Measurements from ENCODE around the gene GSX2. TPM values are rescaled to one million over a fixed set of nuclear protein-coding genes. Genes with fewer than 3 reads are reported as not detected.

Gene GSX2
- polyA plus RNA-seq, 1 of the 3 experiments (the other 2 are of a cell fraction): 0.02 TPM

GRCh38 chr4:54103190-54103574 is 3.2 kb downstream of the GSX2 start (continued):
- TF ChIP-seq NFIC (IDR thresholded peaks at IDR 0.05; ENCODE audit: borderline replicate concordance) (no peak), SIN3A (IDR thresholded peaks at IDR 0.05; ENCODE audit: borderline replicate concordance, low read depth, low read length) (no peak), USF2 (IDR thresholded peaks at IDR 0.05; ENCODE audit: borderline replicate concordance, low read depth, low read length) (no peak), MEF2A (IDR thresholded peaks at IDR 0.05; ENCODE audit: borderline replicate concordance, low read depth) (no peak), ELF1 (IDR thresholded peaks at IDR 0.05) (no peak)

GRCh38 chr4:54104907-54105306 is 4.9 kb downstream of the GSX2 start:
- no peak overlapping the region for H3K4me3 ChIP-seq (ENCODE audit: low read depth in 2 of 2, low read length in 1 of 2)
- H4K20me1 ChIP-seq (ENCODE audit: insufficient read depth): no peaks in the 10 kb centered on the region
- H3K4me1 ChIP-seq (ENCODE audit: control insufficient read depth in 1 of 2, insufficient read depth in 2 of 2, low read depth in 1 of 2, low read length in 1 of 2): peaks cover 0 to 19% of the 10 kb centered on the region in 2 experiments; a peak in 1 of 4 replicates
- ChIA-PET POLR2A (no interaction called here), CTCF (interaction anchor here (0.7 kb wide), 1 partner anchor 112 kb away, joined by 3 read pairs; no protein-coding TSS in a partner anchor)
- H3K79me2 ChIP-seq (ENCODE audit: insufficient read depth): no peaks in the 10 kb centered on the region
- H3K9me3 ChIP-seq: no peaks in the 10 kb centered on the region
- H3K27me3 ChIP-seq (ENCODE audit: insufficient read depth): peaks cover 21% of the 10 kb centered on the region
- H2AFZ ChIP-seq (ENCODE audit: low read depth): no peak overlapping the region
- H3K9me2 ChIP-seq: no peaks in the 10 kb centered on the region
- no peak overlapping the region for H3K4me2 ChIP-seq
- 96% methylated on average over 1 of the region's 1 CpG for WGBS (ENCODE audit: low lambda C conversion rate)
- H3K36me3 ChIP-seq (replicated peaks in 1 of 2; ENCODE audit: control insufficient read depth in 1 of 2, insufficient read depth in 2 of 2, low read length in 1 of 2): no peaks in the 10 kb centered on the region
- H3K27ac ChIP-seq (ENCODE audit: low read depth in 2 of 2, low read length in 1 of 2): no peak overlapping the region
- no peaks in the 10 kb centered on the region for H3F3A ChIP-seq (replicated peaks; ENCODE audit: insufficient read depth)
- no peak for DNase-seq
- H3K9ac ChIP-seq: no peak overlapping the region
- TF ChIP-seq FOSL2 (IDR thresholded peaks at IDR 0.05; ENCODE audit: borderline replicate concordance, low read depth) (no peak), RAD21 (IDR thresholded peaks at IDR 0.05; ENCODE audit: low read length) (no peak), ZBTB33 (IDR thresholded peaks at IDR 0.05; ENCODE audit: borderline replicate concordance, low read depth) (no peak), REST (IDR thresholded peaks at IDR 0.05; ENCODE audit: low read depth, low read length) (no peak), MEF2A (IDR thresholded peaks at IDR 0.05; ENCODE audit: borderline replicate concordance, low read depth) (no peak), TEAD4 (IDR thresholded peaks at IDR 0.05; ENCODE audit: borderline replicate concordance, insufficient read depth) (no peak), RXRA (IDR thresholded peaks at IDR 0.05; ENCODE audit: borderline replicate concordance, low read depth) (no peak), POLR2AphosphoS5 (IDR thresholded peaks at IDR 0.05; ENCODE audit: low read depth, low read length) (no peak), USF2 (IDR thresholded peaks at IDR 0.05; ENCODE audit: borderline replicate concordance, low read depth, low read length) (no peak), SIN3A (IDR thresholded peaks at IDR 0.05; ENCODE audit: borderline replicate concordance, low read depth, low read length) (no peak), NRF1 (IDR thresholded peaks at IDR 0.05; ENCODE audit: low read depth, low read length) (no peak), PBX3 (IDR thresholded peaks at IDR 0.05) (no peak), TCF12 (IDR thresholded peaks at IDR 0.05) (no peak), USF1 (IDR thresholded peaks at IDR 0.05; ENCODE audit: borderline replicate concordance, low read depth) (no peak), SMC3 (IDR thresholded peaks at IDR 0.05; ENCODE audit: low read depth, low read length) (no peak), MXI1 (IDR thresholded peaks at IDR 0.05; ENCODE audit: low read depth, low read length) (no peak), IRF3 (IDR thresholded peaks at IDR 0.05; ENCODE audit: low read depth, low read length) (no peak)
